ENCODE results near the gene SULT1A3.
"Not testable (repeated sequence)": the region's sequence is repeated elsewhere in the genome, so short reads cannot be mapped to it uniquely, and the experiment has no call there.

Gene SULT1A3

GRCh38 chr16:30199049-30199448 lies at the start of gene SULT1A3:
TSS of gene SULT1A3 (plus strand) at chr16:30199255. CDS start at chr16:30200729, 1,474 bp downstream.
- not testable (repeated sequence) for FAIRE-seq

GRCh38 chr16:30151091-30151490 lies 48.0 kb upstream of the SULT1A3 start:
- FAIRE-seq: no peak

GRCh38 chr16:30152517-30152916 lies 46.5 kb upstream of the SULT1A3 start:
- no peak for FAIRE-seq

DNA sequence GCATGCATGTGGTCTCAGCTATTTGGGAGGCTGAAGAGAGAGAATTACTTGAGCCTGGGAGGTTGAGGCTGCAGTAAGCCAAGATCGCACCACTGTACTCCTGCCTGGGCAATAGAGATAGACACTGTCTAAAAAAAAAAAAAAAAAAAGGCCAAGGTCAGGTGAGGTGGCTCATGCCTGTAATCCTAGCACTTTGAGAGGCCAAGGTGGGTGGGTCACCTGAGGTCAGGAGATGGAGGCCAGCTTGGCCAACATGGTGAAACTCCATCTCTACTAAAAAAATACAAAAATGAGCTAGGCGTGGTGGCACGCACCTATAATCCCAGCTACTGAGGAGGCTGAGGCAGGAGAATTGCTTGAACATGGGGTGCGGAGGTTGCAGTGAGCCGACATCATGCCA lies 43.9 kb upstream of the SULT1A3 start:
- FAIRE-seq: no peak

DNA sequence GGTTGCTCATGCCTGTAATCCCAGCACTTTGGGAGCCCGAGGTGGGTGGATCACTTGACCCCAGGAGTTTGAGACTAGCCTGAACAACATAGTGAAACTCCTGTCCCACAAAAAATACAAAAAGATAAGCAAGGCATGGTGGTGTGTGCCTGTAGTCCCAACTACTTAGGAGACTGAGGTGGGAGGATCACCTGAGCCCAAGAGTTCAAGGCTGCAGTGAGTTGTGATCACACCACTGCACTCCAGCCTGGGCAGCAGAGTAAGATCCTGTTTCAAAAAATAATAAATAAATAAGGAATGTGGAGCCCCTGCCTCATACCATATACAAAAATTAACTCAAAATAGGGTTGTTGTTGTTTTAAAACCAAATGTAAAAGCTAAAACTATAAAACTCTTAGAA lies 41.8 kb upstream of the SULT1A3 start:
- no peak for FAIRE-seq

GRCh38 chr16:30163538-30163937 lies 35.5 kb upstream of the SULT1A3 start:
- FAIRE-seq: no peak

DNA sequence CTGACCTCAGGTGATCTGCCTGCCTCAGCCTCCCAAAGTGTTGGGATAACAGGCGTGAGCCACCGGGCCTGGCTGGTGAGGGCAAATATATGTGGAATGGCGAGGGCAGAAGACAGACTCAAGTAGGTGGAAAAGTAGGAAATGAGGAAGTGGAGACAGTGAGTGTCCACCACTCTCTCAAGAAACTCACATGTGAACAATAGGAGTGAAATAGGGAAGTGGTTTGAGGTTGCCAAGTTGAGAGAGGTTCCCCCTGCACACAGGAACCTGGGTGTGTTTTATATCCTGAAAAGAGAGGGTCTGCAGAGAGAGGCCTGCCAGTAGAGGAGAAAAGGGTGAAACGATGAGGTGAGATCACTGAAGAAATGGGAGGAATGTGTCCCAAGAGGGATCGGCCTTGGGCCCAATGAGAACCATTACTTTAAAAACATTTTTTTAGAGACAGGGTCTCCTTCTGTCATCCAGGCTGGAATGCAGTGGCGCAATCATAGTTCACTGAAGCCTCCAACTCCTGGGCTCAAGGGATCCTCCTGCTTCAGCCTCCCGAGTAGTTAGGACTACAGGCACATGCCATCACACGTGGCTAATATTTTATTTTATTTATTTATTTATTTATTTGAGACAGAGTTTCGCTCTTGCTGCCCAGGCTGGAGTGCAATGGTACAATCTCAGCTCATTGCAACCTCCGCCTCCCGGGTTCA lies 32.7 kb upstream of the SULT1A3 start:
- FAIRE-seq: no peak

- FAIRE-seq: not testable (repeated sequence)
Measured at GRCh38 chr16:30168746-30169145, 30.3 kb upstream of the SULT1A3 start.

DNA sequence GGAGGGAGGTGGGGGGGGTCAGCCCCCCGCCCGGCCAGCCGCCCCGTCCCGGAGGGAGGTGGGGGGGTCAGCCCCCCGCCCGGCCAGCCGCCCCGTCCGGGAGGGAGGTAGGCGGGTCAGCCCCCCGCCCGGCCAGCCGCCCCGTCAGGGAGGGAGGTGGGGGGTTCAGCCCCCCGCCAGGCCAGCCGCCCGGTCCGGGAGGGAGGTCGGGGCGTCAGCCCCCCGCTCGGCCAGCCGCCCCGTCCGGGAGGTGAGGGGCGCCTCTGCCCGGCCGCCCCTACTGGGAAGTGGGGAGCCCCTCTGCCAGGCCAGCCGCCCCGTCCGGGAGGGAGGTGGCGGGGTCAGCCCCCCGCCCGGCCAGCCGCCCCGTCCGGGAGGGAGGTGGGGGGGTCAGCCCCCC lies 29.6 kb upstream of the SULT1A3 start:
- FAIRE-seq: not testable (repeated sequence)

GRCh38 chr16:30170145-30170544 lies 28.9 kb upstream of the SULT1A3 start:
- not testable (repeated sequence) for FAIRE-seq

DNA sequence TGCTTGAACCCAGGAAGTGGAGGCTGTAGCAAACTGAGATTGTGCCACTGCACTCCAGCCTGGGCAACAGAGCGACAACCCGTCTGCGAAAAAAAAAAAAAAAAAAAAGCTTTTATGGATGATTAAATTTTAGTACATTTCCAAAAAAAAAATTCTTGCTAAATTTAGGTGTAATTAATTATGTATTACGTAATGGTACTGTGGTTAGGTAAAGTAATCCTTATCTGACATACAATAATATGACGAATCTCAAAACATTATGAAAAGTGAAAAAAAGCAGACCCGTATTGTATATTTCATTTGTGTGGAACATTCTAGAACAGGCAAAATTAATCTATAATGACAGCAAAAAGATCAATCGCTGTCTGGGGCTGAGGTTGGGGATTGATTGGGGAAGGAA lies 26.0 kb upstream of the SULT1A3 start:
- FAIRE-seq: no peak

- FAIRE-seq: not testable (repeated sequence)
Measured at GRCh38 chr16:30176876-30177275, 22.2 kb upstream of the SULT1A3 start.

DNA sequence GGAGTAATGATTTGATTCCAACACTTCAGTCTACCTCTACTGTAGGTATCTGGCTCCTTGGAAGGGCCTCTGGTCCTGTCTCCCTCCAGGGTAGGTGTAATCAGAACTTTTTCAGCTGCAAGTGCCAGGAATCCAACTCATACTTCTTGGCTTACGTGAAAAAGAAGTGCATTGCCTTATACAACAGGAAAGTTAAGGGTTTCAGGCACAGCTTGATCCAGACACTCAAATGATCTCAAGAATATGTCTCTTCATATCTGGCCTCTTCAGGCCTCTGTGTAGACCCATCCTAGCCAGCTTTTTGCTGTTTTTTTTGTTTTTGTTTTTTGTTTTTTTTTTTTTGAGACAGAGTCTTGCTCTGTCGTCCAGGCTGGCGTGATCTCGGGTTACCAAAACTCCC lies 19.9 kb upstream of the SULT1A3 start:
- FAIRE-seq: no peak

DNA sequence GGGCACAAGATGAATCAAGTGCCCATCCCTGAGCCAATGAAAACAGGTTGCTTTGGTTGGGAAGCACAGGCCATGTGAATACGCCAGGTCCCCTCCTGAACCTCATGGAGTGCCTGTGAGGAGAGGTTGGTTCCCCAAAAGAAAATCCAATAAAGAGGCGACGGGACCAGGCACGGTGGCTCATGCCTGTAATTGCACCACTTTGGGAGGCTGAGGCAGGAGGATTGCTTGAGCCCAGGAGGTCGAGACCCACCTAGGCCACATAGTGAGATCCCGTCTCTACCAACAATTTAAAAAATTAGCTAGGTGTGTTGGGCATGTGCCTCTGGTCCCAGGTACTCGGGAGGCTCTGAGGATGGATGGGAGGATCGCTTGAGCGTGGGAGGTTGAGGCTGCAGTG lies 19.1 kb upstream of the SULT1A3 start:
- FAIRE-seq: no peak

- no peak for FAIRE-seq
Measured at GRCh38 chr16:30180741-30181140, 18.3 kb upstream of the SULT1A3 start.

DNA sequence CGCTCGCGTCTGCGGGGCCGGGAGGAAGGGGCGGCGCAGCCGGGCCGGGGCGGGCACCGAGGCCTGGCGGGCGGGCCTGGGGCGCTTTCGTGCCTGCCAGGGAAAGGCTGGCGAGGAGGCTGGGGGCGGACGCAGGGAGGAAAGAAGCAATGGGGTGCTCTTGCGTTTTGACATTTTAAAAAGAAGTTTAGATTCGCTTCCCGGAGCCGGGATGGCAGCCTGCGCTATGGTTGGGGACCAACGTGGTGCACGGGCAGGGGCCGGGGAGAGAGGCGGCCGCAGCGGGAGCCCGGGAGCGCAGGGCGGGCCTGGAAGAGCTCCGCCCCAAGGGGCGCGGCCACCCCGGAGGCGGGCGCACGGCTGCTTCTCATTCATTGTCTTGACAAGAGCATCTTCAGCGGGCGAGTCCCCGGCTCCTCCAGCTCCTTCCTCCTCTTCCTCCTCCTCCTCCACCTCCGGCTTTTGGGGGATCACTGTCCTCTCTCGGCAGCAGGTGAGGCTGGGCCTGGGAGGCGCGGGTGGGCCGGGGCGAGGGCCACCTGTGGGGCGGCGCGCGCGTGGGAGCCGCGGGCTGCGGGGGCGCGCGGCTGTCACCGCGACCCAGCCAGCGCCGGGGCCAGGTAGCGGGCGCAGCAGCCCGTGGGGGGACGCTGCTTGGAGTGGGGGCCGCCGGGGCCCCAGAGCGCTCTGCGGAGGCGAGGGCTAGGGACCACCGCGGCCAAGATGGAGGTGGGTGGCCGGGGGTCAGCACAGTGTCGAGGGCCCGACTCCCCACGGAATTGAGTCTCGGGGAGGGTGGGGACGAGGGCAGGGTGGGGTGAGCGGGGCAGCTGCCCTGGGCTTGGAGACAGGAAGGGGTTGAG lies 15.6 kb upstream of the SULT1A3 start, which contains the start of gene CORO1A:
Gene CORO1A (plus strand): TSS at position 370 of the 863 bp plus-strand sequence. CDS start 1,608 bp downstream, outside the sequence.
- FAIRE-seq: no peak

- FAIRE-seq: no peak
Measured at GRCh38 chr16:30184096-30184890, 14.8 kb upstream of the SULT1A3 start.

DNA sequence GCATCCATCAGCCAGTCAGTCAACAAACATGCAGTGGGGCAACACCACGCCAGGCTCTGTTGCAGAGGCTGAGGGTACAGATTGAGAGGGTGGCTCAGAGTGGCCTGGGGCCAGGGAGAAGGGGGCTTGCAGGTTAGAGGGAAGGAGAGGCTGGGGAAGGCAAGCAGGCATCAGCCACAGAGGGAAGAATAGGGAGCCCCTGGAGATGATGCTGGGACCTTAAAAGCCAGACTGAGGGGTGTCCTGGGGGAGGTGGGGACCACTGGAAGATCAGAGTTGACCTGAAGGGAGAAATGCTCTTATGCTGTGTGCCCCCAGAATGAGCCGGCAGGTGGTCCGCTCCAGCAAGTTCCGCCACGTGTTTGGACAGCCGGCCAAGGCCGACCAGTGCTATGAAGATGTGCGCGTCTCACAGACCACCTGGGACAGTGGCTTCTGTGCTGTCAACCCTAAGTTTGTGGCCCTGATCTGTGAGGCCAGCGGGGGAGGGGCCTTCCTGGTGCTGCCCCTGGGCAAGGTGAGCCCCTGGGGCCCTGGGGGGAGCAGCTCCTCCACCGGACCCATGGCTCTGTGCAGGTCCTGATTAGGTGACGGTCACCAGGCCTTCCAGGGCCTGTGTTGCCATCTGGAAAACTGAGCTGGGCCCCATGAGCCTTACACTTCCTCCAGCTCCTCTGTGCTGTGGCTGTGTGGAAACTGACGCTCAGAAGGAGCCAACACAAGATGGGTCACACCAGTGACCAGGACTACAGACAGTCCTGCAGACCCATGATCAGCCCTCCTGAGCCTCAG lies 14.0 kb upstream of the SULT1A3 start:
- FAIRE-seq: no peak

- no peak for FAIRE-seq
Measured at GRCh38 chr16:30185683-30186421, 13.2 kb upstream of the SULT1A3 start.

GRCh38 chr16:30186444-30186781 lies 12.6 kb upstream of the SULT1A3 start:
- no peak for FAIRE-seq

GRCh38 chr16:30186782-30187555 lies 12.1 kb upstream of the SULT1A3 start:
- no peak for FAIRE-seq
